ENCODE results near the gene GTPBP10. TPM values are rescaled to one million over a fixed set of nuclear protein-coding genes. Genes with fewer than 3 reads are reported as not detected.
"Not testable (repeated sequence)": the region's sequence is repeated elsewhere in the genome, so short reads cannot be mapped to it uniquely, and the experiment has no call there.

The GTPBP10 gene
- total and polyA plus RNA-seq, 10 donors = 13.5 to 43.3 (median 21.7) TPM

GRCh38 chr7:90326500-90326899 lies 20.0 kb upstream of the GTPBP10 start:
- peaks cover 0 to 36% (median 10%) of the 10 kb centered on the region in 7 donors for H3K27me3 ChIP-seq (replicated peaks in 1 of 7)
- no peak for DNase-seq
- peaks cover 0 to 1% (median under 1%) of the 10 kb centered on the region in 6 donors for H3K4me1 ChIP-seq
- H3K9me3 ChIP-seq = no peaks in the 10 kb centered on the region
- intact Hi-C loops (cut with DNase I; ENCODE audit: low total_unique reads) = no loop called here
- 0 to 21% (median 10%) methylated on average over 1 of the region's 1 CpG for WGBS, 5 donors
- H3K4me3 ChIP-seq = no peak overlapping the region
- TF ChIP-seq POLR2A (IDR thresholded peaks at IDR 0.05) = no peak
- no peak for TF ChIP-seq POLR2AphosphoS5 (IDR thresholded peaks at IDR 0.05)
- TF ChIP-seq CTCF (IDR thresholded peaks at IDR 0.05 in 8 of 11, conservative IDR thresholded peaks at IDR 0.05 in 3 of 11) = no peak
- H3K36me3 ChIP-seq = no peaks in the 10 kb centered on the region
- no peak overlapping the region for H3K27ac ChIP-seq

GRCh38 chr7:90334193-90334843 lies 12.2 kb upstream of the GTPBP10 start:
- DNase-seq = no peak
- Histone ChIP-seq H3K4me1 (no peaks in the 10 kb centered on the region), H3K9me3 (peaks cover 0 to 8% (median 3%) of the 10 kb centered on the region in 8 donors), H3K27ac (no peak overlapping the region), H3K36me3 (no peaks in the 10 kb centered on the region), H3K4me3 (no peak overlapping the region), H3K27me3 (replicated peaks in 1 of 7) (no peaks in the 10 kb centered on the region)
- TF ChIP-seq POLR2A (IDR thresholded peaks at IDR 0.05) (no peak), POLR2AphosphoS5 (IDR thresholded peaks at IDR 0.05) (no peak), CTCF (IDR thresholded peaks at IDR 0.05 in 8 of 11, conservative IDR thresholded peaks at IDR 0.05 in 3 of 11) (no peak)
- 94 to 96% (median 95%) methylated on average over 19 to 48 of the region's 48 CpGs for WGBS, 5 donors
- intact Hi-C loops (cut with DNase I; ENCODE audit: low total_unique reads) = no loop called here

GRCh38 chr7:90334926-90335325 lies 11.6 kb upstream of the GTPBP10 start:
- H3K4me3 ChIP-seq; H3K27me3 ChIP-seq (replicated peaks in 1 of 7); H3K27ac ChIP-seq; DNase-seq; H3K9me3 ChIP-seq; H3K4me1 ChIP-seq; H3K36me3 ChIP-seq; intact Hi-C loops (cut with DNase I; ENCODE audit: low total_unique reads): not testable (repeated sequence)
- WGBS, 5 donors = 80 to 87% (median 84%) methylated on average over 2 of the region's 2 CpGs

GRCh38 chr7:90337106-90337505 lies 9.4 kb upstream of the GTPBP10 start:
- no peaks in the 10 kb centered on the region for H3K27me3 ChIP-seq (replicated peaks in 1 of 7)
- TF ChIP-seq POLR2AphosphoS5 (IDR thresholded peaks at IDR 0.05) (no peak), POLR2A (IDR thresholded peaks at IDR 0.05) (no peak), CTCF (IDR thresholded peaks at IDR 0.05 in 8 of 11, conservative IDR thresholded peaks at IDR 0.05 in 3 of 11) (no peak)
- H3K4me1 ChIP-seq = no peaks in the 10 kb centered on the region
- H3K9me3 ChIP-seq = peaks cover 0 to 8% (median 3%) of the 10 kb centered on the region in 8 donors
- H3K36me3 ChIP-seq = no peaks in the 10 kb centered on the region
- DNase-seq = no peak
- no peak overlapping the region for H3K4me3 ChIP-seq
- intact Hi-C loops (cut with DNase I; ENCODE audit: low total_unique reads) = no loop called here
- H3K27ac ChIP-seq = no peak overlapping the region

Measured in spleen (tissue), 11 donors.